ENCODE measurements around the gene CCDC171. TPM values are rescaled to one million over a fixed set of nuclear protein-coding genes. Genes with fewer than 3 reads are reported as not detected.
"Not testable (repeated sequence)": the region's sequence is repeated elsewhere in the genome, so short reads cannot be mapped to it uniquely, and the experiment has no call there.

Gene CCDC171
- total RNA-seq = 1.1 and 1.5 TPM in 2 replicates

- intact Hi-C loops (cut with micrococcal nuclease) = loop anchor here (1.0 to 2.0 kb wide), 9 partner anchors 42 to 1230 kb away; partner anchors contain the start of genes SNAPC3 and TTC39B
Measured at GRCh38 chr9:15552636-15553527, at the start of gene CCDC171. Gene CCDC171, plus strand, starts transcription at chr9:15553043. Its CDS starts 11,046 bp downstream, at chr9:15564089.

GRCh38 chr9:15505921-15506320 is 46.9 kb upstream of the CCDC171 start:
- intact Hi-C loops (cut with micrococcal nuclease) = loop anchor here (1.0 kb wide), 1 partner anchor 8 kb away; no protein-coding TSS in a partner anchor

- intact Hi-C loops (cut with micrococcal nuclease) = loop anchor here (1.0 to 5.0 kb wide), 5 partner anchors 8 to 1187 kb away; partner anchors contain the start of gene TTC39B
Measured at GRCh38 chr9:15509931-15510788, 42.7 kb upstream of the CCDC171 start.

- intact Hi-C loops (cut with micrococcal nuclease) = loop anchor here (1.0 to 5.0 kb wide), 12 partner anchors 9 to 1188 kb away; partner anchors contain the start of genes SNAPC3, TTC39B and ZDHHC21
Measured at GRCh38 chr9:15510789-15511575, 41.9 kb upstream of the CCDC171 start, which contains the start of gene PSIP1. Gene PSIP1, minus strand, starts transcription at chr9:15510970. Its CDS starts 782 bp downstream, at chr9:15510188.

GRCh38 chr9:15512204-15512603 is 40.6 kb upstream of the CCDC171 start:
- intact Hi-C loops (cut with micrococcal nuclease) = loop anchor here (5.0 kb wide), 1 partner anchor 520 kb away; no protein-coding TSS in a partner anchor

GRCh38 chr9:15512889-15513288 is 40.0 kb upstream of the CCDC171 start:
- intact Hi-C loops (cut with micrococcal nuclease) = loop anchor here (5.0 kb wide), 1 partner anchor 521 kb away; no protein-coding TSS in a partner anchor

GRCh38 chr9:15513335-15513734 is 39.5 kb upstream of the CCDC171 start:
- intact Hi-C loops (cut with micrococcal nuclease) = loop anchor here (5.0 kb wide), 1 partner anchor 521 kb away; no protein-coding TSS in a partner anchor

- intact Hi-C loops (cut with micrococcal nuclease) = no loop called here
Measured at GRCh38 chr9:15519831-15520230, 33.0 kb upstream of the CCDC171 start.

- intact Hi-C loops (cut with micrococcal nuclease) = no loop called here
Measured at GRCh38 chr9:15521254-15521653, 31.6 kb upstream of the CCDC171 start.

GRCh38 chr9:15522130-15522755 is 30.6 kb upstream of the CCDC171 start:
- intact Hi-C loops (cut with micrococcal nuclease) = no loop called here

GRCh38 chr9:15524845-15525455 is 27.9 kb upstream of the CCDC171 start:
- intact Hi-C loops (cut with micrococcal nuclease) = no loop called here

- intact Hi-C loops (cut with micrococcal nuclease) = no loop called here
Measured at GRCh38 chr9:15525958-15526357, 26.9 kb upstream of the CCDC171 start.

GRCh38 chr9:15527035-15527434 is 25.8 kb upstream of the CCDC171 start:
- intact Hi-C loops (cut with micrococcal nuclease) = not testable (repeated sequence)

- intact Hi-C loops (cut with micrococcal nuclease) = no loop called here
Measured at GRCh38 chr9:15529566-15530324, 23.1 kb upstream of the CCDC171 start.

- intact Hi-C loops (cut with micrococcal nuclease) = no loop called here
Measured at GRCh38 chr9:15531380-15531779, 21.5 kb upstream of the CCDC171 start.

- intact Hi-C loops (cut with micrococcal nuclease) = no loop called here
Measured at GRCh38 chr9:15541872-15542271, 11.0 kb upstream of the CCDC171 start.

- intact Hi-C loops (cut with micrococcal nuclease) = no loop called here
Measured at GRCh38 chr9:15542624-15543023, 10.2 kb upstream of the CCDC171 start.

GRCh38 chr9:15543047-15543813 is 9.6 kb upstream of the CCDC171 start:
- intact Hi-C loops (cut with micrococcal nuclease) = no loop called here

Data from T-helper 1 cell treated with Interleukin-12 subunit alpha and Interleukin-12 subunit beta and Interleukin-4 antibody, amounts not matched to agents 30 ng/mL and 1 ng/mL, for 36 hours (primary cell).